GM21737 (cell line): ENCODE data around the gene GABRQ.
"Not testable (repeated sequence)": the region's sequence is repeated elsewhere in the genome, so short reads cannot be mapped to it uniquely, and the experiment has no call there.

Source experiments
- ATAC-seq: cut with Tn5 transposase; IDR thresholded peaks from one replicate; pipeline ENCODE4 v1.9.1; 2021; ENCODE audit warnings: mild to moderate bottlenecking, moderate library complexity; ENCODE audit not compliant: unreplicated experiment

The GABRQ gene

DNA sequence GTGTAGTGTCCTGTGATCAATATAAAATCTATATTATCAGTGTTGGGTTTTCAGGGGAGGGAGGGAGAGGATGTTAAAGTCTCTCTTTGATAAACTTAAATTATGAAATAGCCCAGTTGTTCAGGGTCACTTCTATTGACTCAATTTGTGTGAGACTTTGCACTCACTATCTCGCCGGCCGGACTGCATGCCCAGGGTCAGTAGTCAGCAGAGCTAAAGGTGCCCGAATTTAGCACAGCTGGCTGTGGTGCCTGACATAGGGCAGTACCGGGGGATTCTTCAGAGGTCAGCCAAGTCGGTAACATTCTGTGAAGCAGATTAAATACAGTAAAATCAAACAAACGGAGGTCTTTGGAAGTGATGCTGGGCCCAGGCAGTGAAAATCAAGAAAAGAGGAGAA is 19.2 kb downstream of the GABRQ start:
- no peak for ATAC-seq

DNA sequence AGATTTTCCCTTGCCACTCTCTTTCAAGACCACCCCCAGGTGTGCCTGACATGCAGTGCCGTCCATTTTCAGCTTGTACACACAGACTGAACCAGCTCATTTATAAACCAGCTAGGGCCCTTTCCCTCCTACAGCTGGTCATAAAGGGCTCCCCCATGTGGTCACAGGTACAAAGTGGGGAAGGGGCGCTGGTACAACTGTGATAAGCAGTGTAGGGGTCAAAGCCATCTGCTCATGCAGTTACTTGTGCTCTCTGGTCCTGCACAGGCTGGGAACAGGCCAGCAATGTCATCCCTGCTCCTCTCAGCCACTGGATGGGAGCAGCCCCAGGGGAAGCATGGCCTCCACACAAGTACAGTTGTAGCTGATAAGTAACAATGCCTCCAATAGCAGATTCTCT is 20.6 kb downstream of the GABRQ start:
- ATAC-seq = no peak

DNA sequence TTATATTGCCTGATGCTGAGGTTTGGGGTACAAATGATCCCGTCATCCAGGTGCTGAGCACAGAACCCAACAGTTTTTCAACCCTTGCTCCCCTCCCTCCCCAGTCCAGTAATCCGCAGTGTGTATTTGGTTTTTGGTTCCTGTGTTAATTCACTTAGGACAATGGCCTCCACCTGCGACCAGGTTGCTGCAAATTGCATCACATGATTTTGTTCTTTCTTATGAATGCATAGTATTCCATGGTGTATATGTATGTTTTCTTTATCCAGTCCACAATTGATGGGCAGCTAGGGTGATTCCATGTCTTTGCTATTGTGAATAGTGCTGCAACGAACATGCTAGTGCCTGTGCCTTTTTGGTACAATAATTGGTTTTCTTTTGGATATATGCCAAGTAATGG is 25.4 kb downstream of the GABRQ start:
- ATAC-seq = no peak

DNA sequence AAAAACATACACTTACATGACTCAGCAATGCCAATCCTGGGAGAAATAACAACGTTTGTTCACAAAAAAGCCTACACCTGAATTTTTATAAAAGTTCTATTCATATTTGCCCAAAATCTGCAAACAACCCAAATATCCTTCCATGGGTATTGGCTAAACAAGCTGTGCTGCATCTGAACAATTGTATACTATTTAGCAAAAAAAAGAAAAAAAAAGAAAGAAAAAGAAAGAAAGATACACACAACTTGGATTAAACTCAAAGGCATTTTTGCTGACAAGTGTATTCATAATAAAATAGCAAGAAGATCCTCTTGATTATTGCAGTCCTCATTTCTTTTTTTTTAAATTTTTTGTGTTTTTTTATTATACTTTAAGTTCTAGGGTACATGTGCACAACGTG is 36.4 kb downstream of the GABRQ start:
- no peak for ATAC-seq

DNA sequence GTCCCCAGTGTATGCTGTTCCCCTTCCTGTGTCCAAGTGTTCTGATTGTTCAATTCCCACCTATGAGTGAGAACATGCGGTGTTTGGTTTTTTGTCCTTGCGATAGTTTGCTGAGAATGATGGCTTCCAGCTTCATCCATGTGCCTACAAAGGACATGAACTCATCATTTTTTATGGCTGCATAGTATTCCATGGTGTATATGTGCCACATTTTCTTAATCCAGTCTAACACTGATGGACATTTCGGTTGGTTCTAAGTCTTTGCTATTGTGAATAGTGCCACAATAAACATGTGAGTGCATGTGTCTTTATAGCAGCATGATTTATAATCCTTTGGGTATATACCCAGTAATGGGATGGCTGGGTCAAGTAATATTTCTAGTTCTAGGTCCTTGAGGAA is 37.0 kb downstream of the GABRQ start:
- ATAC-seq = not testable (repeated sequence)

DNA sequence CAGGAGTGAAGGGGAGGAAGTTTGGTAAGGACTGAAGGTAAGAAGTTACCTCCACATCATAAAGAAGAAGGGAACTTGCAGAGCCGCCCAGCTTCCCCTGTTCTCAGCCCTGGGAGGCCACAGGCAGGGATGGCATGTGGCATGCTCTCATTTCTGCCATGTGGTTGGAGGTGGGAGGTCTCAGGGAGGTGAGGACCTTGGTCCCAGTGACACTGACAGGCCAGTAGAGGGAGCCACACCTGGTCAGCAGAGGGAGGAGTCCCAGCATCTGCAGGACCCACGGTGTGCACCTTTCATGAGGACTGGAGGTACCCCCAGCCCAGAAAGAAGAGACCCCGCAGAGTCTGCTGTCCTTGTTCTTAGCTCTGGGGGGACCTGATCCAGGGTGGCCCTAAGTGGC is 43.3 kb downstream of the GABRQ start:
- not testable (repeated sequence) for ATAC-seq

DNA sequence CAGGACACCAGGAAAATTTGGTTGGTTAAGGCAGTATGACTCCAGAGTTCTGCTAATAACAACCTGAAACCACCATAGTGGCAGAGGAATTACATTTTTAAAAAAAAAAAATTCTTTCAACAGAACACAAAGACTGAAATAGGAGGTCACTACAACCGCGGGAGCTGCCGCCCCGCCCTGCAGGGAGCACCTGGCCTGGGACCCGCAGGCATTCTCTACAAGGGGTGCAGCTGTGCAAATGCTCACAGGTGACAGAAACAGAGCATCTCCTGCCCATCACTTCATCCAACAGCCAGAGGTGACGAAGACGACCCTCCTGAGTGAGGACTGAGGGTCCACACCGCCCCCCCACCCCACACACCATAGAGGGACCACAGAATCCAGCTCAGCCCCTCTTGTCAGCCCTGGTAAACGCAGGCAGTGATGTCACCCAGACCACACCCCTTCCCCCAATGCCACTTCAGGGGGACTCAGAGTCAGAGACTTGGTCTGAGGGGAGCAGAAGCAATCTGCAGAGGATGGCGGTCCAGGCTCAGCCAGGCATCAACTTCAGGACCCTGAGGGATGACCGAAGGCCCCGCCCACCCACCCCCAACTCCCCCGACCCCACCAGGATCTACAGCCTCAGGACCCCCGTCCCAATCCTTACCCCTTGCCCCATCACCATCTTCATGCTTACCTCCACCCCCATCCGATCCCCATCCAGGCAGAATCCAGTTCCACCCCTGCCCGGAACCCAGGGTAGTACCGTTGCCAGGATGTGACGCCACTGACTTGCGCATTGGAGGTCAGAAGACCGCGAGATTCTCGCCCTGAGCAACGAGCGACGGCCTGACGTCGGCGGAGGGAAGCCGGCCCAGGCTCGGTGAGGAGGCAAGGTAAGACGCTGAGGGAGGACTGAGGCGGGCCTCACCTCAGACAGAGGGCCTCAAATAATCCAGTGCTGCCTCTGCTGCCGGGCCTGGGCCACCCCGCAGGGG is 60.5 kb downstream of the GABRQ start, which contains the start of gene MAGEA3:
Gene MAGEA3 (plus strand): TSS at position 843 of the 980 bp plus-strand sequence. CDS start 2,039 bp downstream, outside the sequence.
- not testable (repeated sequence) for ATAC-seq

DNA sequence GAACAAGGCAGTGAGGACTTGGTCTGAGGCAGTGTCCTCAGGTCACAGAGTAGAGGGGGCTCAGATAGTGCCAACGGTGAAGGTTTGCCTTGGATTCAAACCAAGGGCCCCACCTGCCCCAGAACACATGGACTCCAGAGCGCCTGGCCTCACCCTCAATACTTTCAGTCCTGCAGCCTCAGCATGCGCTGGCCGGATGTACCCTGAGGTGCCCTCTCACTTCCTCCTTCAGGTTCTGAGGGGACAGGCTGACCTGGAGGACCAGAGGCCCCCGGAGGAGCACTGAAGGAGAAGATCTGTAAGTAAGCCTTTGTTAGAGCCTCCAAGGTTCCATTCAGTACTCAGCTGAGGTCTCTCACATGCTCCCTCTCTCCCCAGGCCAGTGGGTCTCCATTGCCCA is 62.7 kb downstream of the GABRQ start:
- ATAC-seq = not testable (repeated sequence)

DNA sequence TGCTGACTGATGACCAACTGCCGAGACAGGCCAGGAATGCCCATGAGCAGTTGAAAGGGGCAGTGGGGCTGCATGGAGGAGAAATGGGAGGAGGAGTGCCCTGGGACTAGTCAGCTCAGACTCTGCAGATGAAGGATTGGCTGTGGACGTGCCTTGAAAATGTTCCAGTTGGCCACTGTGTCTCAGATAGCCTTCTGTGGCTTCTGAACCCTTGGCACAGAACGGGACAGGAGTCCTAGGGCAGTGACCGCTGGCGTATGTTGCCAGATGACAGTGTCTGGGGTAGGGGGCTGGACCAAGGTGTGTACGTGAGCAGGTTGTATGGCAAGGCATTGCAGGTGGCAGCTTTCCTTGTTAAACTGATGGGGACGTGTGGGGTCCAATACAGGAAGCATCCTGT is 68.8 kb downstream of the GABRQ start:
- not testable (repeated sequence) for ATAC-seq
